K562 (cell line): ENCODE data around the gene NR1H3. TPM values are rescaled to one million over a fixed set of nuclear protein-coding genes. Genes with fewer than 3 reads are reported as not detected.

ENCODE experiments used
- ATAC-seq: fragments of 200-7000 bp; cut with Tn5 transposase; 3 replicates; pipeline ENCODE4 v1.9.1; 2020; ENCODE audit warnings: moderate library complexity
- BruUV-seq: library from RNA; stranded (reverse); fragments of 400-500 nt; replicated peaks from 2 replicates; lab custom pipeline; 2021; lab: Mats Ljungman, UMichigan
- CTCF ChIA-PET: fragments of 300-600 bp; formaldehyde crosslinking; extraction: SDS; loops from one replicate; lab custom pipeline; 2021; ENCODE audit warnings: low intra/inter-chr PET ratio; lab: Yijun Ruan, JAX
- POLR2A ChIA-PET: fragments of 300-600, 350-650 bp; sonication (Branson Sonifier 250); formaldehyde crosslinking; extraction: SDS; loops from one replicate; lab custom pipeline; 2021; ENCODE audit warnings: antibody characterized with exemption, inconsistent platforms; lab: Yijun Ruan, JAX
- DNase-seq, 4 experiments: peaks; one replicate each; pipeline versions ENCODE4 v3.0.0 to v3.0.0-alpha.2; 2011 to 2018; ENCODE audit warnings: low spot score in 3 of 4, mixed read lengths in 3 of 4; ENCODE audit errors: extremely low read depth in 1 of 4
- FAIRE-seq: peaks from 2 replicates; lab custom pipeline; 2011; peaks lifted over from hg19 to GRCh38; lab: Jason Lieb, UNC
- H2AFZ ChIP-seq: 2 replicates; pipeline ENCODE4 v1.6.0; 2011; ENCODE audit warnings: low read depth, low read length, control low read depth, inconsistent platforms
- H3K27ac ChIP-seq: fragments of 200-600 bp; 3 replicates; pipeline ENCODE4 v1.8.0; 2011; ENCODE audit warnings: low read depth, mild to moderate bottlenecking, control low read depth, inconsistent platforms, low read length, moderate library complexity, mixed read lengths; ENCODE audit errors: extremely low read depth
- H3K27me3 ChIP-seq, 2 experiments: fragments of 300-600 bp in 1 of 2; 2 replicates in 1 of 2; 3 replicates in 1 of 2; pipeline versions ENCODE4 v1.6.0 to v1.8.0; 2011; ENCODE audit warnings: inconsistent platforms in 2 of 2, low read length in 2 of 2, mild to moderate bottlenecking in 1 of 2, mixed read lengths in 1 of 2, moderate library complexity in 1 of 2; ENCODE audit not compliant: control insufficient read depth in 2 of 2, insufficient read depth in 2 of 2
- H3K36me3 ChIP-seq: fragments of 300-600 bp; 3 replicates; pipeline ENCODE4 v1.8.0; 2011; ENCODE audit warnings: mild to moderate bottlenecking, low read length, inconsistent platforms; ENCODE audit not compliant: control insufficient read depth, insufficient read depth
- H3K4me1 ChIP-seq, 2 experiments: fragments of 200-600 bp in 1 of 2; replicated peaks in 1 of 2; 2 replicates in 1 of 2; 3 replicates in 1 of 2; pipeline versions ENCODE4 v1.5.1 to v1.8.0; 2011; ENCODE audit warnings: inconsistent platforms in 2 of 2, low read length in 2 of 2, mild to moderate bottlenecking in 1 of 2, mixed read lengths in 1 of 2, moderate library complexity in 1 of 2; ENCODE audit not compliant: control insufficient read depth in 2 of 2, insufficient read depth in 2 of 2
- H3K4me2 ChIP-seq: 2 replicates; pipeline ENCODE4 v1.6.1; 2011; ENCODE audit warnings: low read length, control low read depth, inconsistent platforms, mixed read lengths; ENCODE audit not compliant: insufficient read depth
- H3K4me3 ChIP-seq: fragments of 200-600 bp; sonication (generic), shearing (Covaris generic); 2 replicates; pipeline ENCODE4 v1.5.1; 2016; ENCODE audit warnings: control low read depth, inconsistent platforms
- H3K79me2 ChIP-seq: fragments of 200-600 bp; 3 replicates; pipeline ENCODE4 v1.8.0; 2011; ENCODE audit warnings: low read length, inconsistent platforms; ENCODE audit not compliant: control insufficient read depth, insufficient read depth
- H3K9ac ChIP-seq, 2 experiments: 2 replicates each; pipeline versions ENCODE4 v1.6.0 to v1.6.1; 2011; ENCODE audit warnings: low read depth in 2 of 2, low read length in 2 of 2, control low read depth in 1 of 2, inconsistent platforms in 1 of 2, mild to moderate bottlenecking in 1 of 2, mixed read lengths in 1 of 2; ENCODE audit not compliant: insufficient read depth in 1 of 2
- H3K9me1 ChIP-seq: one replicate; pipeline ENCODE4 v1.6.0; 2011; ENCODE audit warnings: inconsistent platforms, mild to moderate bottlenecking, low read length, moderate library complexity; ENCODE audit not compliant: control insufficient read depth, insufficient read depth
- H3K9me3 ChIP-seq: replicated peaks from 2 replicates; pipeline ENCODE4 v1.5.1; 2011; ENCODE audit warnings: low read depth, low read length, inconsistent platforms; ENCODE audit not compliant: control insufficient read depth, insufficient read depth
- H4K20me1 ChIP-seq: replicated peaks from 2 replicates; pipeline ENCODE4 v1.6.1; 2011; ENCODE audit warnings: low read length, inconsistent platforms, mixed read lengths; ENCODE audit not compliant: control insufficient read depth, insufficient read depth
- DACH1 ChIP-seq: fragments of 450-650 bp; IDR thresholded peaks from 2 replicates; pipeline ENCODE4 v1.6.1; 2018; ENCODE audit not compliant: partially characterized antibody
- ESRRB ChIP-seq: fragments of 250-450 bp; sonication (Bioruptor Pico); IDR thresholded peaks from 2 replicates; pipeline ENCODE4 v1.5.0; 2020; ENCODE audit warnings: mild to moderate bottlenecking, moderate library complexity, borderline replicate concordance
- GABPA ChIP-seq: fragments of 200-800 bp; sonication (Bioruptor generic); conservative IDR thresholded peaks from 2 replicates; pipeline ENCODE4 v1.6.1; 2016; ENCODE audit warnings: low read depth, missing genetic modification characterization, missing compliant biosample characterization
- HDAC6 ChIP-seq: IDR thresholded peaks from 2 replicates; pipeline ENCODE4 v1.6.1; 2012; ENCODE audit warnings: low read depth, mild to moderate bottlenecking, control low read depth, inconsistent platforms, low read length, moderate library complexity
- KAT7 ChIP-seq: sonication (generic); formaldehyde crosslinking; IDR thresholded peaks from 2 replicates; pipeline ENCODE4 v1.8.0; 2022; ENCODE audit warnings: missing genetic modification reagents, mild to moderate bottlenecking, borderline replicate concordance
- KDM2B ChIP-seq: fragments of 250-450 bp; sonication (Bioruptor Pico); IDR thresholded peaks from 2 replicates; pipeline ENCODE4 v1.8.0; 2021; ENCODE audit warnings: mild to moderate bottlenecking, moderate library complexity
- RBM34 ChIP-seq: fragments of 200-400 bp; formaldehyde crosslinking; IDR thresholded peaks from 2 replicates; pipeline ENCODE4 v1.6.1; 2018; ENCODE audit warnings: low read length, borderline replicate concordance; ENCODE audit not compliant: insufficient read depth
- SPI1 ChIP-seq: IDR thresholded peaks from 2 replicates; pipeline ENCODE4 v1.6.1; 2011; ENCODE audit warnings: low read depth, low read length, control low read depth, borderline replicate concordance
- ZSCAN32 ChIP-seq: fragments of 450-650 bp; formaldehyde crosslinking; IDR thresholded peaks from 2 replicates; pipeline ENCODE4 v1.4.0; 2020; ENCODE audit warnings: mild to moderate bottlenecking, moderate library complexity
- WGBS: fragments of 100-300 bp; shearing (Covaris generic); methylation state at CpG from one replicate; pipeline ENCODE4 v1.1.6; 2016; ENCODE audit warnings: low coverage, mixed read lengths; ENCODE audit not compliant: insufficient coverage; ENCODE audit errors: missing lambda C conversion rate; 5-methylcytosine and 5-hydroxymethylcytosine counted together
- in situ Hi-C: fragments of 300-500 bp; cut with MboI; formaldehyde crosslinking; loops from 4 replicates; pipeline ENCODE4 v1.15.0; 2018; ENCODE audit warnings: inconsistent platforms, mixed read lengths
- intact Hi-C: fragments of 100-400 bp; cut with micrococcal nuclease; formaldehyde crosslinking; loops from 2 replicates; pipeline ENCODE4 v1.14.2; 2022
- polyA plus RNA-seq, 8 experiments: library from polyadenylated mRNA; depleted of rRNA in 4 of 8; stranded (reverse) in 5 of 8; unstranded in 3 of 8; fragments of >200 nt; fragmentation: Nextera tagmentation in 2 of 8; fragmentation: Illumina TruSeq in 1 of 8; extraction: Ambion mirVana in 2 of 8; extraction: Trizol in 1 of 8; gene quantifications; 2 replicates each; pipeline versions ENCODE4 v1.2.1 to v1.2.3, GENCODE V29; 2011 to 2014; ENCODE audit warnings: inconsistent platforms in 1 of 8, missing spikeins in 1 of 8
- total RNA-seq, 7 experiments: library from RNA; depleted of rRNA in 6 of 7; stranded (reverse); fragments of >200 nt in 6 of 7; fragmentation: Illumina TruSeq in 2 of 7; extraction: Trizol in 2 of 7; gene quantifications; 2 replicates each; pipeline versions ENCODE4 v1.2.1 to v1.2.3, GENCODE V29; 2011 to 2021; ENCODE audit warnings: low replicate concordance in 1 of 7
- TF ChIP-seq, protein P1 (sequence below): sonication (generic); formaldehyde crosslinking; IDR thresholded peaks from 2 replicates; pipeline ENCODE4 v1.8.0; 2023; ENCODE audit warnings: mild to moderate bottlenecking, missing genetic modification reagents
- TF ChIP-seq, protein P2 (sequence below): fragments of 450-650 bp; formaldehyde crosslinking; IDR thresholded peaks from 2 replicates; pipeline ENCODE4 v1.4.0; 2020; ENCODE audit warnings: mild to moderate bottlenecking, moderate library complexity
- TF ChIP-seq, protein P3 (sequence below): fragments of 250-450 bp; sonication (Bioruptor Pico); IDR thresholded peaks from 2 replicates; pipeline ENCODE4 v1.4.0; 2020; ENCODE audit warnings: borderline replicate concordance
- TF ChIP-seq, protein P4 (sequence below): fragments of 250-450 bp; sonication (Bioruptor Pico); IDR thresholded peaks from 2 replicates; pipeline ENCODE4 v1.5.0; 2022; ENCODE audit warnings: mild to moderate bottlenecking
- TF ChIP-seq, protein P5 (sequence below): fragments of 450-650 bp; formaldehyde crosslinking; IDR thresholded peaks from 2 replicates; pipeline ENCODE4 v1.4.0; 2022; ENCODE audit warnings: mild to moderate bottlenecking, moderate library complexity

NR1H3 gene
- total and polyA plus RNA-seq, 9 of the 15 experiments (the other 6 are each of a cell fraction or from before 2014, with no cell fraction given) = 8.2 to 26.0 (median 11.9) TPM

DNA sequence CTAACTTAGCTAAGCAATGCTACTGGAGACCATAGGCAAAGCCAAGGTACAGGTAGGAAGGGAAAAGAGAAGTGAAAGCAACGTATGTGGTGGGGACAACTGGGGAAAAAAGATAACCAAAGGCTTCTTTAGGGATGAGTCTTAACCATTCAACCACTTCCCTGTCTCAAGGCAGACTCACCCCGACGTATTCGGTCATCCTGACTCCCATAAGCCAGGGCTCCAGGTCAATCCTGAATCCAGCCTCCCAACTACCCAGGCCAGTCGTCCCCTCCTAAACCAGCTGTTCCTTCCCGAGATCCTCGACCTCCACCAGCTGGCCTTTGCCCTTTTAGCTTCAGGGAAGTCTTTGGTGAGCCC is 9.5 kb upstream of the NR1H3 start:
- peak in 1 of 4 experiments; percentile 42 for DNase-seq

More for the DNA sequence above, 9.5 kb upstream of the NR1H3 start:
- H3K27ac ChIP-seq = peak overlapping the region; percentile 96
- H3K9ac ChIP-seq = peak overlapping the region; percentile 97 to 98
- CTCF ChIA-PET = no interaction called here
- in situ Hi-C loops = no loop called here
- WGBS = 3% methylated on average over 7 of the region's 7 CpGs
- peak overlapping the region; percentile 100 for H3K4me2 ChIP-seq
- TF ChIP-seq KAT7 (CRISPR knock-in tag) (0 out of 2 replicates have a peak, but pooled peaks have one; percentile 50), RBM34 (no peak), DACH1 (peak; percentile 83), ESRRB (CRISPR knock-in tag) (no peak), ZSCAN32 (CRISPR knock-in tag) (0 out of 2 replicates have a peak, but pooled peaks have one; percentile 58), HDAC6 (no peak), GABPA (tag) (0 out of 2 replicates have a peak, but pooled peaks have one; percentile 79), SPI1 (peak; percentile 46; the same call in 1 of the 2 replicates), KDM2B (no peak)
- TF ChIP-seq, protein P1, sequence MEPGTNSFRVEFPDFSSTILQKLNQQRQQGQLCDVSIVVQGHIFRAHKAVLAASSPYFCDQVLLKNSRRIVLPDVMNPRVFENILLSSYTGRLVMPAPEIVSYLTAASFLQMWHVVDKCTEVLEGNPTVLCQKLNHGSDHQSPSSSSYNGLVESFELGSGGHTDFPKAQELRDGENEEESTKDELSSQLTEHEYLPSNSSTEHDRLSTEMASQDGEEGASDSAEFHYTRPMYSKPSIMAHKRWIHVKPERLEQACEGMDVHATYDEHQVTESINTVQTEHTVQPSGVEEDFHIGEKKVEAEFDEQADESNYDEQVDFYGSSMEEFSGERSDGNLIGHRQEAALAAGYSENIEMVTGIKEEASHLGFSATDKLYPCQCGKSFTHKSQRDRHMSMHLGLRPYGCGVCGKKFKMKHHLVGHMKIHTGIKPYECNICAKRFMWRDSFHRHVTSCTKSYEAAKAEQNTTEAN (CRISPR knock-in tag) = no peak
- TF ChIP-seq, protein P2, sequence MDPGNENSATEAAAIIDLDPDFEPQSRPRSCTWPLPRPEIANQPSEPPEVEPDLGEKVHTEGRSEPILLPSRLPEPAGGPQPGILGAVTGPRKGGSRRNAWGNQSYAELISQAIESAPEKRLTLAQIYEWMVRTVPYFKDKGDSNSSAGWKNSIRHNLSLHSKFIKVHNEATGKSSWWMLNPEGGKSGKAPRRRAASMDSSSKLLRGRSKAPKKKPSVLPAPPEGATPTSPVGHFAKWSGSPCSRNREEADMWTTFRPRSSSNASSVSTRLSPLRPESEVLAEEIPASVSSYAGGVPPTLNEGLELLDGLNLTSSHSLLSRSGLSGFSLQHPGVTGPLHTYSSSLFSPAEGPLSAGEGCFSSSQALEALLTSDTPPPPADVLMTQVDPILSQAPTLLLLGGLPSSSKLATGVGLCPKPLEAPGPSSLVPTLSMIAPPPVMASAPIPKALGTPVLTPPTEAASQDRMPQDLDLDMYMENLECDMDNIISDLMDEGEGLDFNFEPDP (CRISPR knock-in tag) = no peak
- TF ChIP-seq, protein P3, sequence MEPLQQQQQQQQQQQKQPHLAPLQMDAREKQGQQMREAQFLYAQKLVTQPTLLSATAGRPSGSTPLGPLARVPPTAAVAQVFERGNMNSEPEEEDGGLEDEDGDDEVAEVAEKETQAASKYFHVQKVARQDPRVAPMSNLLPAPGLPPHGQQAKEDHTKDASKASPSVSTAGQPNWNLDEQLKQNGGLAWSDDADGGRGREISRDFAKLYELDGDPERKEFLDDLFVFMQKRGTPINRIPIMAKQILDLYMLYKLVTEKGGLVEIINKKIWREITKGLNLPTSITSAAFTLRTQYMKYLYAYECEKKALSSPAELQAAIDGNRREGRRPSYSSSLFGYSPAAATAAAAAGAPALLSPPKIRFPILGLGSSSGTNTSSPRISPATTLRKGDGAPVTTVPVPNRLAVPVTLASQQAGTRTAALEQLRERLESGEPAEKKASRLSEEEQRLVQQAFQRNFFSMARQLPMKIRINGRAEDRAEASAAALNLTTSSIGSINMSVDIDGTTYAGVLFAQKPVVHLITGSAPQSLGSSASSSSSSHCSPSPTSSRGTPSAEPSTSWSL (CRISPR knock-in tag) = no peak
- TF ChIP-seq, protein P4, sequence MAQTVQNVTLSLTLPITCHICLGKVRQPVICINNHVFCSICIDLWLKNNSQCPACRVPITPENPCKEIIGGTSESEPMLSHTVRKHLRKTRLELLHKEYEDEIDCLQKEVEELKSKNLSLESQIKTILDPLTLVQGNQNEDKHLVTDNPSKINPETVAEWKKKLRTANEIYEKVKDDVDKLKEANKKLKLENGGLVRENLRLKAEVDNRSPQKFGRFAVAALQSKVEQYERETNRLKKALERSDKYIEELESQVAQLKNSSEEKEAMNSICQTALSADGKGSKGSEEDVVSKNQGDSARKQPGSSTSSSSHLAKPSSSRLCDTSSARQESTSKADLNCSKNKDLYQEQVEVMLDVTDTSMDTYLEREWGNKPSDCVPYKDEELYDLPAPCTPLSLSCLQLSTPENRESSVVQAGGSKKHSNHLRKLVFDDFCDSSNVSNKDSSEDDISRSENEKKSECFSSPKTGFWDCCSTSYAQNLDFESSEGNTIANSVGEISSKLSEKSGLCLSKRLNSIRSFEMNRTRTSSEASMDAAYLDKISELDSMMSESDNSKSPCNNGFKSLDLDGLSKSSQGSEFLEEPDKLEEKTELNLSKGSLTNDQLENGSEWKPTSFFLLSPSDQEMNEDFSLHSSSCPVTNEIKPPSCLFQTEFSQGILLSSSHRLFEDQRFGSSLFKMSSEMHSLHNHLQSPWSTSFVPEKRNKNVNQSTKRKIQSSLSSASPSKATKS (CRISPR knock-in tag) = no peak
- TF ChIP-seq, protein P5, sequence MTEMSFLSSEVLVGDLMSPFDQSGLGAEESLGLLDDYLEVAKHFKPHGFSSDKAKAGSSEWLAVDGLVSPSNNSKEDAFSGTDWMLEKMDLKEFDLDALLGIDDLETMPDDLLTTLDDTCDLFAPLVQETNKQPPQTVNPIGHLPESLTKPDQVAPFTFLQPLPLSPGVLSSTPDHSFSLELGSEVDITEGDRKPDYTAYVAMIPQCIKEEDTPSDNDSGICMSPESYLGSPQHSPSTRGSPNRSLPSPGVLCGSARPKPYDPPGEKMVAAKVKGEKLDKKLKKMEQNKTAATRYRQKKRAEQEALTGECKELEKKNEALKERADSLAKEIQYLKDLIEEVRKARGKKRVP (CRISPR knock-in tag) = no peak
- TF ChIP-seq, all 486 proteins: peak for 5
- Histone ChIP-seq H3K9me1 (no peaks in the 10 kb centered on the region), H3K4me3 (peak overlapping the region; percentile 97), H3K27me3 (no peaks in the 10 kb centered on the region), H3K4me1 (peaks cover 13 to 19% of the 10 kb centered on the region in 2 experiments; a peak in 4 of 5 replicates), H3K36me3 (peaks cover 30% of the 10 kb centered on the region; the same call in 2 of the 3 replicates), H4K20me1 (no peaks in the 10 kb centered on the region), H3K79me2 (peaks cover 31% of the 10 kb centered on the region), H3K9me3 (no peaks in the 10 kb centered on the region), H2AFZ (peak overlapping the region; percentile 100)
- intact Hi-C loops = loop anchor here (2.0 kb wide), 1 partner anchor 71 kb away; the partner anchor contains the start of gene ARFGAP2
- FAIRE-seq (no peak), ATAC-seq (peak; percentile 60)
- BruUV-seq = TSS peak; percentile 86
- POLR2A ChIA-PET = interaction anchor here (0.7 to 10.1 kb wide), 14 partner anchors 10 to 164 kb away, joined by 3 to 110 read pairs (median 5); partner anchors contain the start of genes MADD and NR1H3
